GM13976 (cell line): ENCODE results near the gene CD151.

Experiments used
- DNase-seq: peaks from one replicate; pipeline ENCODE4 v3.0.0; 2012; ENCODE audit warnings: low spot score
- CTCF ChIP-seq: IDR thresholded peaks from 2 replicates; pipeline ENCODE4 v1.5.1; 2012; ENCODE audit warnings: borderline replicate concordance, mild to moderate bottlenecking; ENCODE audit not compliant: insufficient read depth; ENCODE audit errors: extremely low read depth, missing control alignments, control extremely low read depth
- in situ Hi-C: fragments of 300-500 bp; cut with MboI; formaldehyde crosslinking; loops from one replicate; pipeline ENCODE4 v1.12.0; 2022; ENCODE audit warnings: low sequenced_read_pairs, mixed read lengths, inconsistent platforms; ENCODE audit not compliant: unreplicated experiment

The CD151 gene

GRCh38 chr11:843818-844692, 11.3 kb downstream of the CD151 start:
- in situ Hi-C loops = loop anchor here (10.0 kb wide), 1 partner anchor 211 kb away; no protein-coding TSS in a partner anchor
- no peak for DNase-seq

GRCh38 chr11:844693-845644, 12.2 kb downstream of the CD151 start:
- in situ Hi-C loops = loop anchor here (10.0 kb wide), 1 partner anchor 210 kb away; no protein-coding TSS in a partner anchor
- no peak for TF ChIP-seq CTCF
- DNase-seq = peak; percentile 77

More at GRCh38 chr11:843818-844692, 11.3 kb downstream of the CD151 start:
- no peak for TF ChIP-seq CTCF

- in situ Hi-C loops = loop anchor here (10.0 kb wide), 1 partner anchor 209 kb away; no protein-coding TSS in a partner anchor
- TF ChIP-seq CTCF = no peak
- no peak for DNase-seq
Observed at GRCh38 chr11:845872-846495, 13.2 kb downstream of the CD151 start.

GRCh38 chr11:846496-847098, 13.8 kb downstream of the CD151 start:
- no peak for DNase-seq
- no peak for TF ChIP-seq CTCF
- in situ Hi-C loops = loop anchor here (10.0 kb wide), 1 partner anchor 208 kb away; no protein-coding TSS in a partner anchor

GRCh38 chr11:847876-848275, 15.1 kb downstream of the CD151 start:
- TF ChIP-seq CTCF = no peak
- DNase-seq = no peak
- in situ Hi-C loops = loop anchor here (10.0 kb wide), 1 partner anchor 207 kb away; no protein-coding TSS in a partner anchor

- peak; percentile 88 for DNase-seq
- in situ Hi-C loops = loop anchor here (10.0 kb wide), 1 partner anchor 206 kb away; no protein-coding TSS in a partner anchor
- peak; percentile 89 for TF ChIP-seq CTCF
Observed at GRCh38 chr11:848380-848931, 15.7 kb downstream of the CD151 start.
